Coronary artery (tissue), 2 donors: Measurements from ENCODE around the gene AKAP14.
"Not testable (repeated sequence)": the region's sequence is repeated elsewhere in the genome, so short reads cannot be mapped to it uniquely, and the experiment has no call there.

ENCODE experiments used
- DNase-seq: peaks from one replicate; pipeline ENCODE4 v3.0.0-alpha.2; 2017; ENCODE audit warnings: low spot score
- H3K27ac ChIP-seq, 2 donors: fragments of 200-600 bp; sonication (generic); one replicate each; pipeline ENCODE4 v1.5.1; 2016 to 2019
- H3K4me3 ChIP-seq: fragments of 200-600 bp; sonication (generic); 2 replicates; pipeline ENCODE4 v1.5.1; 2016; ENCODE audit warnings: mild to moderate bottlenecking, moderate library complexity
- TF ChIP-seq, protein P1 (sequence below): fragments of 200-600 bp; sonication (generic); IDR thresholded peaks from one replicate; pipeline ENCODE4 v1.5.1; 2019; ENCODE audit warnings: antibody characterized with exemption

The AKAP14 gene

GRCh38 chrX:119899125-119899524 is 3.4 kb downstream of the AKAP14 start:
- TF ChIP-seq, protein P1, sequence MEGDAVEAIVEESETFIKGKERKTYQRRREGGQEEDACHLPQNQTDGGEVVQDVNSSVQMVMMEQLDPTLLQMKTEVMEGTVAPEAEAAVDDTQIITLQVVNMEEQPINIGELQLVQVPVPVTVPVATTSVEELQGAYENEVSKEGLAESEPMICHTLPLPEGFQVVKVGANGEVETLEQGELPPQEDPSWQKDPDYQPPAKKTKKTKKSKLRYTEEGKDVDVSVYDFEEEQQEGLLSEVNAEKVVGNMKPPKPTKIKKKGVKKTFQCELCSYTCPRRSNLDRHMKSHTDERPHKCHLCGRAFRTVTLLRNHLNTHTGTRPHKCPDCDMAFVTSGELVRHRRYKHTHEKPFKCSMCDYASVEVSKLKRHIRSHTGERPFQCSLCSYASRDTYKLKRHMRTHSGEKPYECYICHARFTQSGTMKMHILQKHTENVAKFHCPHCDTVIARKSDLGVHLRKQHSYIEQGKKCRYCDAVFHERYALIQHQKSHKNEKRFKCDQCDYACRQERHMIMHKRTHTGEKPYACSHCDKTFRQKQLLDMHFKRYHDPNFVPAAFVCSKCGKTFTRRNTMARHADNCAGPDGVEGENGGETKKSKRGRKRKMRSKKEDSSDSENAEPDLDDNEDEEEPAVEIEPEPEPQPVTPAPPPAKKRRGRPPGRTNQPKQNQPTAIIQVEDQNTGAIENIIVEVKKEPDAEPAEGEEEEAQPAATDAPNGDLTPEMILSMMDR = no peak
- no peak for DNase-seq
- no peak overlapping the region for H3K27ac ChIP-seq
- no peak overlapping the region for H3K4me3 ChIP-seq

GRCh38 chrX:119900976-119901375 is 5.3 kb downstream of the AKAP14 start:
- Histone ChIP-seq H3K4me3 (no peak overlapping the region), H3K27ac (no peak overlapping the region)
- no peak for DNase-seq
- TF ChIP-seq, protein P1 = no peak

GRCh38 chrX:119916310-119916709 is 20.6 kb downstream of the AKAP14 start:
- DNase-seq = no peak
- TF ChIP-seq, protein P1 = no peak

DNA sequence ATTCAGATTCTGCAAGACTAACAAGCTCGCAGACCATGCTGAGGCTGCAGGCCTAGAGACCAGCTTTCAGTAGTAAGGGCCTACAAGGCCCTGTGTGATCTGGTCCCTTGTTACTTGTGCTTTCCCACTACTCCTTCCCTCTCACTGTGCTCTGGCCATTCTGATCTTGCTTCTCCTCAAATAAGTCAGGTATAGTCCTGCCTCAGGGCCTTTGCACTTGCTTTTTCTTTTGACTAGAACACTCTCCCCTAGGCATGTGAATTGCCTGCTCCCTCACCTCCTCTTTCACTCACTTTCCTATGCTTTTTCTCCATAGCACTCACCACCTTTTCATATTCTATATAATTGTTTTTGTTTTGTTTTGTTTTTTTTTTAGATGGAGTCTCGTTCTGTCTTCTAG is 22.2 kb downstream of the AKAP14 start:
- TF ChIP-seq, protein P1 = no peak

More at GRCh38 chrX:119916310-119916709, 20.6 kb downstream of the AKAP14 start:
- H3K4me3 ChIP-seq = no peak overlapping the region
- H3K27ac ChIP-seq = no peak overlapping the region

GRCh38 chrX:119919835-119920585 is 24.3 kb downstream of the AKAP14 start:
- Histone ChIP-seq H3K27ac (no peak overlapping the region), H3K4me3 (no peak overlapping the region)
- TF ChIP-seq, protein P1 = no peak
- no peak for DNase-seq

More for the DNA sequence above, 22.2 kb downstream of the AKAP14 start:
- Histone ChIP-seq H3K4me3 (no peak overlapping the region), H3K27ac (no peak overlapping the region)
- DNase-seq = no peak

GRCh38 chrX:119922391-119922790 is 26.7 kb downstream of the AKAP14 start:
- not testable (repeated sequence) for H3K4me3 ChIP-seq, H3K27ac ChIP-seq, DNase-seq

- no peak overlapping the region for H3K27ac ChIP-seq
- DNase-seq = no peak
- TF ChIP-seq, protein P1 = no peak
- H3K4me3 ChIP-seq = no peak overlapping the region
Measured at GRCh38 chrX:119935215-119935874, 39.7 kb downstream of the AKAP14 start.
